ENCODE data around the gene CACNA2D3.

- TF ChIP-seq CTCF (IDR thresholded peaks at IDR 0.05) (no peak), POLR2A (IDR thresholded peaks at IDR 0.05) (no peak), POLR2AphosphoS5 (IDR thresholded peaks at IDR 0.05; ENCODE audit: insufficient read depth in 1 of 2, low read depth in 1 of 2) (no peak)
Observed at GRCh38 chr3:54567949-54568348, 445.6 kb downstream of the CACNA2D3 start.
